ENCODE data around the gene DYNC2LI1.

Gene DYNC2LI1

DNA sequence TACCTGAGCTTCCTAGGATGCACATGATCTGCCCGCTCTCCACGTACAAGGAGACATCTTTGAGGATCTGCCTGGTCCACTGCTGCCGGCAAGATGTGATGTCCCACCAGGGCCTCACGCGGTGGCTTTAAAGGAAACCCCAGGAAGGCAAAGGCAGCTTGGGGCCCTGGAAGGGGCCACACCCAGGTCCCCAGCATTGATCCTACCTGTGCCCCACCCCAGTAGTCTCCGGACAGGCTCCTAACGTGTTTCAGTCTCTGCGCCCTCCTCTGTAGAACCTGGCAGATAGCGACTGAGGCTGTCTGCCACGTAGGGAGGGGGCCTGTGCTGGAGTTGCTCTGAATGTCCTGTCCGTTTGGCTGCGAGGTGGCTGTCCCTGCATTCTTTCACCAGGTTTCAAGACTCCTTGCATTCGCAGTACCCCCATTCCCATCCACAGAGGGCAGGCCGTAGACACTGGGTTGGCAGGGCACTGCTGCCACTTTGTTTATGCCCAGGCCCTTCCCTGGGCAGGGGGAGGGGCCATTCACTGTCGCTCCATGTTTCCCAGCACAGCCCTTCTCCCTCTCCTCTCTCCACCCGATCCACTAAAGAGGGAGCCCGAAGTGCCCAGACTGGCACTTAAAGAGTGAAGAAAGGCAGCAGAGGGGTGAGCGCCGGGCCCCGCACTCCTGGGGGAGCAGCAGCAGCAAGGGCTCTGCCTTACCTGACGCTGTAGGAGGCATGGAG lies 64.2 kb downstream of the DYNC2LI1 start:
- Histone ChIP-seq H3K27me3 (no peaks in the 10 kb centered on the region), H3K4me3 (no peak overlapping the region), H4K20me1 (no peaks in the 10 kb centered on the region; a peak in 1 of 22 replicates), H3K36me3 (no peaks in the 10 kb centered on the region), H3K4me1 (peaks cover 0 to 5% (median 0%) of the 10 kb centered on the region in 10 experiments; a peak in 1 of 20 replicates), H3K27ac (no peak overlapping the region), H3K9ac (no peak overlapping the region), H3K4me2 (no peak overlapping the region), H3K9me3 (replicated peaks in 1 of 11) (no peaks in the 10 kb centered on the region)
- TF ChIP-seq Cebpa-rat (IDR thresholded peaks at IDR 0.05), result no peak

- H3K4me3 ChIP-seq, result no peak within 1 kb of the TSS
- no peaks in the 10 kb centered on the region for H3K27me3 ChIP-seq
- H3K9ac ChIP-seq, result no peak within 1 kb of the TSS
- peaks cover 0 to 5% (median 0%) of the 10 kb centered on the region in 10 experiments; a peak in 1 of 20 replicates for H3K4me1 ChIP-seq
- no peak within 1 kb of the TSS for H3K4me2 ChIP-seq
- H4K20me1 ChIP-seq, result no peaks in the 10 kb centered on the region; a peak in 1 of 22 replicates
- no peak within 1 kb of the TSS for H3K27ac ChIP-seq
- no peaks in the 10 kb centered on the region for H3K9me3 ChIP-seq (replicated peaks in 1 of 11)
- no peaks in the 10 kb centered on the region for H3K36me3 ChIP-seq
- no peak for TF ChIP-seq Cebpa-rat (IDR thresholded peaks at IDR 0.05)
These were observed 64.9 kb downstream of the DYNC2LI1 start, which contains the start of the genes ABCG5 and ABCG8 for GRCh38 chr2:43838560-43839267. Gene ABCG5 (minus strand): TSS chr2:43838839. CDS start chr2:43838679, 160 bp downstream. Gene ABCG8 (plus strand): TSS chr2:43838971. CDS start chr2:43839054, 83 bp downstream.

GRCh38 chr2:43839776-43840564 lies 66.1 kb downstream of the DYNC2LI1 start:
- no peak overlapping the region for H3K4me2 ChIP-seq
- H3K9me3 ChIP-seq (replicated peaks in 1 of 11), result no peaks in the 10 kb centered on the region
- H3K36me3 ChIP-seq, result no peaks in the 10 kb centered on the region
- H3K27me3 ChIP-seq, result no peaks in the 10 kb centered on the region
- H3K4me3 ChIP-seq, result no peak overlapping the region
- no peak overlapping the region for H3K27ac ChIP-seq
- no peak overlapping the region for H3K9ac ChIP-seq
- no peaks in the 10 kb centered on the region; a peak in 1 of 22 replicates for H4K20me1 ChIP-seq
- no peak for TF ChIP-seq Cebpa-rat (IDR thresholded peaks at IDR 0.05)
- peaks cover 0 to 5% (median 0%) of the 10 kb centered on the region in 10 experiments; a peak in 1 of 20 replicates for H3K4me1 ChIP-seq

- Histone ChIP-seq H3K27me3 (no peaks in the 10 kb centered on the region), H3K4me3 (no peak overlapping the region), H3K9ac (no peak overlapping the region), H3K4me2 (no peak overlapping the region), H3K9me3 (replicated peaks in 1 of 11) (no peaks in the 10 kb centered on the region), H3K27ac (no peak overlapping the region), H3K4me1 (peaks cover 0 to 5% (median 0%) of the 10 kb centered on the region in 10 experiments; a peak in 1 of 20 replicates), H4K20me1 (no peaks in the 10 kb centered on the region; a peak in 1 of 22 replicates), H3K36me3 (no peaks in the 10 kb centered on the region)
- TF ChIP-seq Cebpa-rat (IDR thresholded peaks at IDR 0.05), result no peak
These were observed 67.1 kb downstream of the DYNC2LI1 start for GRCh38 chr2:43840965-43841364.

DNA sequence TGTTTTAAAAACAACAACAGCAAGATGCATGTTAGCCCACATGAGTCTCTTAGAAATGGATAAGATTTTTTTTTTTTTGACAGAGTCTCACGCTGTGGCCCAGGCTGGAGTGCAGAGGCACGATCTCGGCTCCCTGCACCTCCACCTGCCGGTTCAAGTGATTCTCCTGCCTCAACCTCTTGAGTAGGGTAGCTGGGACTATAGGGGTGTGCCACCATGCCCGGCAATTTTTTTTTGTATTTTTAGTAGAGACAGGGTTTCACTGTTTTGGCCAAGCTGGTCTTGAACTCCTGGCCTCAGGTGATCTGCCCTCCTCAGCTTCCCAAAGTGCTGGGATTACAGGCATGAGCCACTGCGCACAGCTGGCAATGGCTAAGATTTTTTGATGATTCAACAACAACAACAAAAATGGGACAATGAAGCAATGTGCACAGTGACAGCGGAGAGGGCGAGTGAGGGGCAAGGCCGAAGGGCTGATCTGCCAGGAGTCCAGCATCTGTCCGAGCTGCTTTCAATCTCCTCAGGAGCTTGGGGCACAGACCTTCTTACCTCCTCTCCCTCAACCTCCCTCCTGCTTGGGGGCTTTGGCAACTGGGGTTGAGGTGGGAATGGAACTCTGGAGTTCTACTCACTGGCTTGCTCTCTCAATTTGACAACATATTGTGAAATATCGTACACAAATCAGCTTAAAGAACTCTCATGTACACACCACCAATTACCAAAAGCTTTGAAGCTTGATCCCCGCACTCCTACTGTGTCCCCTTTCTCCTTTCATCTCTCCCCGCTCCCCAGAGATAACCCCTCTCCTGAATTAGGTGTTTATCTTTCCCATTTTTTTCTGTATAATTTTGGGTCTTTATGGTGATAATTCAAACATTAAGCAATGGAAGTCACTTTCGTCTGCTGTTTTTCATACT lies 68.4 kb downstream of the DYNC2LI1 start:
- Histone ChIP-seq H3K4me3 (no peak overlapping the region), H3K27ac (no peak overlapping the region), H3K27me3 (no peaks in the 10 kb centered on the region), H3K9ac (no peak overlapping the region), H4K20me1 (no peaks in the 10 kb centered on the region; a peak in 1 of 22 replicates), H3K4me2 (no peak overlapping the region), H3K4me1 (peaks cover 0 to 5% (median 0%) of the 10 kb centered on the region in 10 experiments; a peak in 1 of 20 replicates), H3K36me3 (no peaks in the 10 kb centered on the region), H3K9me3 (replicated peaks in 1 of 11) (no peaks in the 10 kb centered on the region)
- TF ChIP-seq Cebpa-rat (IDR thresholded peaks at IDR 0.05), result peak in 1 of 11 experiments; percentile 46; a peak in 1 of 22 replicates

- Histone ChIP-seq H3K9ac (no peak overlapping the region), H4K20me1 (no peaks in the 10 kb centered on the region; a peak in 1 of 22 replicates), H3K27ac (no peak overlapping the region), H3K4me2 (no peak overlapping the region), H3K4me1 (peaks cover 0 to 5% (median 1%) of the 10 kb centered on the region in 10 experiments; a peak in 7 of 20 replicates), H3K9me3 (replicated peaks in 1 of 11) (no peaks in the 10 kb centered on the region), H3K4me3 (no peak overlapping the region), H3K36me3 (no peaks in the 10 kb centered on the region), H3K27me3 (no peaks in the 10 kb centered on the region)
- TF ChIP-seq Cebpa-rat (IDR thresholded peaks at IDR 0.05), result no peak
These were observed 69.0 kb downstream of the DYNC2LI1 start for GRCh38 chr2:43842866-43843226.

GRCh38 chr2:43845181-43845580 lies 71.3 kb downstream of the DYNC2LI1 start:
- Histone ChIP-seq H3K27me3 (no peaks in the 10 kb centered on the region), H4K20me1 (no peaks in the 10 kb centered on the region; a peak in 1 of 22 replicates), H3K9ac (no peak overlapping the region), H3K4me3 (no peak overlapping the region), H3K9me3 (replicated peaks in 1 of 11) (no peaks in the 10 kb centered on the region), H3K4me1 (peaks cover 0 to 9% (median 7%) of the 10 kb centered on the region in 10 experiments; a peak in 10 of 20 replicates), H3K4me2 (no peak overlapping the region), H3K36me3 (no peaks in the 10 kb centered on the region), H3K27ac (no peak overlapping the region)
- TF ChIP-seq Cebpa-rat (IDR thresholded peaks at IDR 0.05), result no peak

DNA sequence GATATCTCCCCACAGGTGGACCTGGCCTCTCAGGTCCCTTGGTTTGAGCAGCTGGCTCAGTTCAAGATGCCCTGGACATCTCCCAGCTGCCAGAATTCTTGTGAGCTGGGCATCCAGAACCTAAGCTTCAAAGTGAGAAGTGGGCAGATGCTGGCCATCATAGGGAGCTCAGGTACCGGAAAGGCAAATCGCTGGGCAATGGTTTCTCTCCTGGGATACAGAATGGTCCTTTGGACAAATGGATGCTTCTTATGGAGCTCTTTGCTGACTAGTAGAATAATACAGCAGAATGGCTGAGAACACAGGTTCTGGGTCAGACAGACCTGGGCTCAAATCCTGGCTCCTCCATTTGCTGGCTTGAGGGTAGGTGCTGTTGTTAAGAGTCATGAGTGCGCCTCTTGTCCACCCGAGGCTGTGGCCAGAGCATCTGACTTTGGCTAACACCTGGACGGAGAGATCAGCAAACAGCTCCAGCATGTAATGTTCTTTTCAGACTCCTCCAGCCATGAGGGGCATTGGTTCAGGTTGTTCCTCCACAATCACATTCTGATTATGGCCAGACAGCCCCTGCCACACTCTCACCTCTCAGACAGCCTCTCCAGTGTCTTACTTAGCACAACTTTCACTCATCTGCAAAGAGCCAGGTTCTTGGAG lies 72.4 kb downstream of the DYNC2LI1 start:
- H3K4me1 ChIP-seq, result peaks cover 0 to 9% (median 7%) of the 10 kb centered on the region in 10 experiments; a peak in 10 of 20 replicates
- H3K4me3 ChIP-seq, result no peak overlapping the region
- H3K27ac ChIP-seq, result no peak overlapping the region
- H3K4me2 ChIP-seq, result no peak overlapping the region
- no peaks in the 10 kb centered on the region for H3K36me3 ChIP-seq
- no peaks in the 10 kb centered on the region; a peak in 1 of 22 replicates for H4K20me1 ChIP-seq
- no peak for TF ChIP-seq Cebpa-rat (IDR thresholded peaks at IDR 0.05)
- H3K9ac ChIP-seq, result no peak overlapping the region
- H3K27me3 ChIP-seq, result no peaks in the 10 kb centered on the region
- no peaks in the 10 kb centered on the region for H3K9me3 ChIP-seq (replicated peaks in 1 of 11)

Data from BLaER1 treated with 17β-estradiol and CSF1 and Interleukin-3, amounts not matched to agents 10 nM and 100 nM (cell line).